ENCODE data around the gene HNRNPM.

Gene HNRNPM

GRCh38 chr19:8536282-8536681 is 91.5 kb downstream of the HNRNPM start:
- ATAC-seq = no peak; the same call in 2 of the 3 replicates
- TF ChIP-seq CSDC2 (CRISPR knock-in tag; IDR thresholded peaks at IDR 0.05) = no peak
- TF ChIP-seq POU6F1 (CRISPR knock-in tag; IDR thresholded peaks at IDR 0.05; ENCODE audit: borderline replicate concordance, low read depth) = no peak
- no peak for TF ChIP-seq TOX (CRISPR knock-in tag; IDR thresholded peaks at IDR 0.05; ENCODE audit: borderline replicate concordance)
- TF ChIP-seq ESRRG (CRISPR knock-in tag; IDR thresholded peaks at IDR 0.05) = no peak
- TF ChIP-seq, protein P1, sequence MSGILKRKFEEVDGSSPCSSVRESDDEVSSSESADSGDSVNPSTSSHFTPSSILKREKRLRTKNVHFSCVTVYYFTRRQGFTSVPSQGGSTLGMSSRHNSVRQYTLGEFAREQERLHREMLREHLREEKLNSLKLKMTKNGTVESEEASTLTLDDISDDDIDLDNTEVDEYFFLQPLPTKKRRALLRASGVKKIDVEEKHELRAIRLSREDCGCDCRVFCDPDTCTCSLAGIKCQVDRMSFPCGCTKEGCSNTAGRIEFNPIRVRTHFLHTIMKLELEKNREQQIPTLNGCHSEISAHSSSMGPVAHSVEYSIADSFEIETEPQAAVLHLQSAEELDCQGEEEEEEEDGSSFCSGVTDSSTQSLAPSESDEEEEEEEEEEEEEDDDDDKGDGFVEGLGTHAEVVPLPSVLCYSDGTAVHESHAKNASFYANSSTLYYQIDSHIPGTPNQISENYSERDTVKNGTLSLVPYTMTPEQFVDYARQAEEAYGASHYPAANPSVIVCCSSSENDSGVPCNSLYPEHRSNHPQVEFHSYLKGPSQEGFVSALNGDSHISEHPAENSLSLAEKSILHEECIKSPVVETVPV (CRISPR knock-in tag; IDR thresholded peaks at IDR 0.05) = no peak
- no peak for TF ChIP-seq OSR1 (CRISPR knock-in tag; IDR thresholded peaks at IDR 0.05)
- no peak for TF ChIP-seq ZFP3 (CRISPR knock-in tag; IDR thresholded peaks at IDR 0.05)
- no peak for TF ChIP-seq ISL1 (CRISPR knock-in tag; IDR thresholded peaks at IDR 0.05)
- TF ChIP-seq ZC3H10 (CRISPR knock-in tag; IDR thresholded peaks at IDR 0.05) = no peak
- TF ChIP-seq GLIS3 (CRISPR knock-in tag; IDR thresholded peaks at IDR 0.05) = no peak
- TF ChIP-seq PPARA (CRISPR knock-in tag; IDR thresholded peaks at IDR 0.05; ENCODE audit: borderline replicate concordance) = no peak
- TF ChIP-seq, protein P2, sequence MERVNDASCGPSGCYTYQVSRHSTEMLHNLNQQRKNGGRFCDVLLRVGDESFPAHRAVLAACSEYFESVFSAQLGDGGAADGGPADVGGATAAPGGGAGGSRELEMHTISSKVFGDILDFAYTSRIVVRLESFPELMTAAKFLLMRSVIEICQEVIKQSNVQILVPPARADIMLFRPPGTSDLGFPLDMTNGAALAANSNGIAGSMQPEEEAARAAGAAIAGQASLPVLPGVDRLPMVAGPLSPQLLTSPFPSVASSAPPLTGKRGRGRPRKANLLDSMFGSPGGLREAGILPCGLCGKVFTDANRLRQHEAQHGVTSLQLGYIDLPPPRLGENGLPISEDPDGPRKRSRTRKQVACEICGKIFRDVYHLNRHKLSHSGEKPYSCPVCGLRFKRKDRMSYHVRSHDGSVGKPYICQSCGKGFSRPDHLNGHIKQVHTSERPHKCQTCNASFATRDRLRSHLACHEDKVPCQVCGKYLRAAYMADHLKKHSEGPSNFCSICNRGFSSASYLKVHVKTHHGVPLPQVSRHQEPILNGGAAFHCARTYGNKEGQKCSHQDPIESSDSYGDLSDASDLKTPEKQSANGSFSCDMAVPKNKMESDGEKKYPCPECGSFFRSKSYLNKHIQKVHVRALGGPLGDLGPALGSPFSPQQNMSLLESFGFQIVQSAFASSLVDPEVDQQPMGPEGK (CRISPR knock-in tag; IDR thresholded peaks at IDR 0.05; ENCODE audit: borderline replicate concordance) = no peak
- TF ChIP-seq RARB (CRISPR knock-in tag; IDR thresholded peaks at IDR 0.05) = no peak
- no peak for TF ChIP-seq ARNTL (CRISPR knock-in tag; IDR thresholded peaks at IDR 0.05; ENCODE audit: borderline replicate concordance, low read depth)
- TF ChIP-seq TCF4 (CRISPR knock-in tag; IDR thresholded peaks at IDR 0.05; ENCODE audit: borderline replicate concordance) = no peak
- no peak for TF ChIP-seq BACH2 (CRISPR knock-in tag; IDR thresholded peaks at IDR 0.05; ENCODE audit: borderline replicate concordance)
- no peak for TF ChIP-seq ZNF8 (CRISPR knock-in tag; IDR thresholded peaks at IDR 0.05)
- no peak for TF ChIP-seq ZNF565 (CRISPR knock-in tag; conservative IDR thresholded peaks at IDR 0.05; ENCODE audit: low read depth)

DNA sequence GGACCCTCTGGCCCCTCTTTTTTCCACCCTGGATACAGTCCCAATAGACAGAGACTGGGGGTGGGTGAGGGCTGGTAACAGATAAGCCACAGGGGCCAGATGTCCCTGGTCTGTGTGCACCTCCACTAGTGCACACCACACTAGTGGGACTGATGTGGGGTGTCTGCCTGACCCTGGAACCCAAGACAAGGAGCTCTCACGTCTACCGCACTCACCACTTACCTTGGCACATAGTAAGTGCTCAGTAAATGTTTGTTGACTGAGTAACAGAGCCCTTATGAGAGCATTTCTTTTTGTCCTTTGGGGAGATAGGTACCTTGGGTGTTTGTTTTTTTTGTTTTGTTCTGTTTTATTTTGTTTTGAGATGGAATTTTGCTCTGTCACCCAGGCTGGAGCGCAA is 92.3 kb downstream of the HNRNPM start:
- TF ChIP-seq TSHZ2 (CRISPR knock-in tag; IDR thresholded peaks at IDR 0.05) = no peak
- no peak for TF ChIP-seq PPARA (CRISPR knock-in tag; IDR thresholded peaks at IDR 0.05; ENCODE audit: borderline replicate concordance)
- TF ChIP-seq TCF4 (CRISPR knock-in tag; IDR thresholded peaks at IDR 0.05; ENCODE audit: borderline replicate concordance) = no peak
- no peak for TF ChIP-seq ARNTL (CRISPR knock-in tag; IDR thresholded peaks at IDR 0.05; ENCODE audit: borderline replicate concordance, low read depth)
- no peak for TF ChIP-seq OSR1 (CRISPR knock-in tag; IDR thresholded peaks at IDR 0.05)
- no peak for TF ChIP-seq RARB (CRISPR knock-in tag; IDR thresholded peaks at IDR 0.05)
- TF ChIP-seq, protein P3, sequence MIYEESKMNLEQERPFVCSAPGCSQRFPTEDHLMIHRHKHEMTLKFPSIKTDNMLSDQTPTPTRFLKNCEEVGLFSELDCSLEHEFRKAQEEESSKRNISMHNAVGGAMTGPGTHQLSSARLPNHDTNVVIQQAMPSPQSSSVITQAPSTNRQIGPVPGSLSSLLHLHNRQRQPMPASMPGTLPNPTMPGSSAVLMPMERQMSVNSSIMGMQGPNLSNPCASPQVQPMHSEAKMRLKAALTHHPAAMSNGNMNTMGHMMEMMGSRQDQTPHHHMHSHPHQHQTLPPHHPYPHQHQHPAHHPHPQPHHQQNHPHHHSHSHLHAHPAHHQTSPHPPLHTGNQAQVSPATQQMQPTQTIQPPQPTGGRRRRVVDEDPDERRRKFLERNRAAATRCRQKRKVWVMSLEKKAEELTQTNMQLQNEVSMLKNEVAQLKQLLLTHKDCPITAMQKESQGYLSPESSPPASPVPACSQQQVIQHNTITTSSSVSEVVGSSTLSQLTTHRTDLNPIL (CRISPR knock-in tag; IDR thresholded peaks at IDR 0.05; ENCODE audit: low read depth) = no peak
- TF ChIP-seq SNAI2 (CRISPR knock-in tag; IDR thresholded peaks at IDR 0.05) = no peak
- no peak for TF ChIP-seq ZNF70 (CRISPR knock-in tag; IDR thresholded peaks at IDR 0.05)
- ATAC-seq = no peak

Measured in SK-N-SH treated with all-trans-retinoic acid at 6 μM for 48 hours (cell line).